Thymus (tissue), 11 donors: ENCODE data around the gene IFNGR2. TPM values are rescaled to one million over a fixed set of nuclear protein-coding genes. Genes with fewer than 3 reads are reported as not detected.
"Not testable (repeated sequence)": the region's sequence is repeated elsewhere in the genome, so short reads cannot be mapped to it uniquely, and the experiment has no call there.

ENCODE experiments used
- DNase-seq, 9 donors: peaks; one replicate each; pipeline ENCODE4 v3.0.0-alpha.2; 2013; ENCODE audit warnings: low spot score in 9 of 9, low read depth in 6 of 9, missing footprints in 1 of 9
- H3K27ac ChIP-seq, 2 donors: one replicate each; pipeline ENCODE4 v1.5.1; 2013; ENCODE audit warnings: control low read depth in 1 of 2, low read depth in 1 of 2, low read length in 1 of 2, mild to moderate bottlenecking in 1 of 2, moderate library complexity in 1 of 2
- H3K27me3 ChIP-seq, 2 donors: one replicate each; pipeline ENCODE4 v1.5.1; 2013; ENCODE audit warnings: low read length in 1 of 2; ENCODE audit not compliant: control insufficient read depth in 2 of 2, insufficient read depth in 1 of 2
- H3K36me3 ChIP-seq, 2 donors: one replicate each; pipeline ENCODE4 v1.5.1; 2013; ENCODE audit warnings: low read length in 1 of 2, mild to moderate bottlenecking in 1 of 2, moderate library complexity in 1 of 2; ENCODE audit not compliant: control insufficient read depth in 2 of 2, insufficient read depth in 2 of 2
- H3K4me1 ChIP-seq, 2 donors: one replicate each; pipeline ENCODE4 v1.5.1; 2013; ENCODE audit warnings: low read length in 2 of 2; ENCODE audit not compliant: control insufficient read depth in 2 of 2, insufficient read depth in 2 of 2
- H3K4me3 ChIP-seq, 2 donors: one replicate each; pipeline ENCODE4 v1.5.1; 2013; ENCODE audit warnings: low read length in 2 of 2, control low read depth in 1 of 2, mild to moderate bottlenecking in 1 of 2
- H3K9me3 ChIP-seq, 2 donors: one replicate each; pipeline ENCODE4 v1.5.1; 2013; ENCODE audit warnings: low read length in 1 of 2, mild to moderate bottlenecking in 1 of 2; ENCODE audit not compliant: control insufficient read depth in 2 of 2, insufficient read depth in 1 of 2
- WGBS: extraction: QIAGEN DNeasy Blood & Tissue Kit; methylation state at CpG from one replicate; pipeline ENCODE4 v1.1.7; 2013; 5-methylcytosine and 5-hydroxymethylcytosine counted together
- polyA plus RNA-seq: library from polyadenylated mRNA; stranded (reverse); fragments of 200-250 nt; gene quantifications from one replicate; pipeline ENCODE4 v1.2.3, GENCODE V29; 2013
- total RNA-seq: library from RNA; stranded (reverse); fragments of 120-200 nt; gene quantifications from one replicate; pipeline ENCODE4 v1.2.4, GENCODE V29; 2013
- donor health status: healthy.

The IFNGR2 gene
- total and polyA plus RNA-seq, 2 donors: 50.7 to 111 TPM

DNA sequence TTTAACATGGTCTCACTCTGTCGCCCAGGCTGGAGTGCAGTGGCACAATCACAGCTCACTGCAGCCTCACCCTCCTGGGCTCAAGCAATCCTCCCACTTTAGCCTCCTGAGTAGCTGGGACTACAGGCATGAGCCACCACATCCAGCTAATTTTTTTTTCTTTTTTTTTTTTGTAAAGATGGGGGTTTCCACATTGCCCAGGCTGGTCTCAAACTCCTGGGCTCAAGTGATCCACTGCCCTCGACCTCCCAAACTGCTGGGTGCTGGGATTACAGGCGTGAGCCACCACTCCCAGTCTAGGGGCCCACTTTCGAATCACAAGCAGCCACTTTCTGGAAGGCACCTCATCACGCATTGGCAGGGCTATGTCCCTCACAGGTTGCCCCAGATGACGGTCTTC lies 21.8 kb upstream of the IFNGR2 start:
- DNase-seq, H3K27me3 ChIP-seq, H3K27ac ChIP-seq, H3K4me3 ChIP-seq, H3K36me3 ChIP-seq, H3K9me3 ChIP-seq: not testable (repeated sequence)
- WGBS: 96% methylated on average over 6 of the region's 6 CpGs
- peaks cover 15 to 46% of the 10 kb centered on the region in 2 donors for H3K4me1 ChIP-seq

DNA sequence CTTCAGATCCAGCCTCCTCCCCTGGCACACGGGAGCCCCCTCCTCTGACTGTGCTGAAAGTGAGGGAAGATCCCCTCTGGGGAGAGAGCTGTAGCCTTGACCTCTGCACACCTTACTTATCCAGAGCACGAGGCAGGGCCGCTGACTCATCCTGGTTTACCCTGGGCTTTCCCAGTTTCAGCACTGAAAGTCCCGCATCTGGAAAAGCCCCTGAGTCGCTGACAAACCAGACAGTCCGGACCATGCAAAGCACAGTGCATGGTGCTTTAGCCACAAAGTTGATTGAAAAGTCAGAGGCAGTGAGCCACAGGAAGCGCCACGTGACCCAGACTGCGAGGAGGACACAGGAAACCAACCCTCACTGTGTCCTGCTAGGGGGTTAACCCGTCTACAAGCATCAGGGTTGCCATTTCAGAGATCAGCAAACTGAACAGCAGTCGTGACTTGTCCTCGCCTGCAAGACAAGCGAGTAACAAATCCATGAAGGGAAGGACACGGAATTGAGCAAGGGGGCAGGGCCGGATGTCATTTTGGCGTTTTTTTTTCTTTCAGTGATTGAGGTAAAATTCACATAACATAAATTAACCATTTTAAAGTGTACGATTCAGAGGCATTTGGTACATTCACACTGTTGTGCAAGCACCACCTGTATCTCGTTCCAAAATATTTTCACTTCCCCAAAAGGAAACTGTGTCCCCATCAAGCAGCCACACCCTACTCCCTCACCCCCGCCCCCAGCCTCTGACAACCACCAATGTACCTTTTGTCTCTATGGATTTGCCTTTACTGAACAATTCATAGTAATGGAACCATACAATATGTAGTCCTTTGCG lies 19.9 kb upstream of the IFNGR2 start:
- Histone ChIP-seq H3K9me3 (no peaks in the 10 kb centered on the region), H3K36me3 (no peaks in the 10 kb centered on the region), H3K27me3 (no peaks in the 10 kb centered on the region), H3K4me1 (peaks cover 15 to 46% of the 10 kb centered on the region in 2 donors), H3K27ac (peak overlapping the region; percentile 80 to 91), H3K4me3 (peak overlapping the region; percentile 23 to 27)
- WGBS: 6% methylated on average over 20 of the region's 20 CpGs
- peak in 4 of 9 donors; percentile 41 to 78 (median 53) for DNase-seq

DNA sequence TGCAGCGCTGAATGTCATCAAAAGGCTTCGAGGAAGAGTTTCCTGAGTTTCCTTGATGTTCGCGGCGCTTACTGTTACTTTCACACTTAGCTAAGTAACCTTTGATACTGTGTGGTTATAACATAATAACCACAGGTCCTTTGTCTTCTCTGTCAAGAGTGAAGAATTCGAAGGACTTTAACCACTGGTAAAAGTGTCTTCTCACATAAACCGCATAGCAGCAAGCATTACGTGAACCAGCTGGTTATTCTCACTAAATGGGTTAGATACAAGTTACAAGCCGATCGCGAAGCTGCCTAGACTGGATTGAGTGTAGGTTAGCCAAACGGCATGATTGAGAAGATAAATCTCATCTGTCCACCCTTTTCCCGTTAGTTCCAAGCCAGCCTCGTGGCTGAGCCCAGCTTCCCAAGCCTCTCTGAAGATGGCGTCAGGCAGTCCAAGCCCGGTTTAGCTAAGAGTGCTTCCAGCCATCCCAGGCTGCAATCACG lies 18.3 kb upstream of the IFNGR2 start:
- peak in 2 of 9 donors; percentile 26 to 64 for DNase-seq
- 74% methylated on average over 17 of the region's 17 CpGs for WGBS

GRCh38 chr21:33386222-33386784 lies 16.9 kb upstream of the IFNGR2 start:
- no peak overlapping the region for H3K27ac ChIP-seq
- H3K4me3 ChIP-seq: no peak overlapping the region
- H3K36me3 ChIP-seq: no peaks in the 10 kb centered on the region
- no peaks in the 10 kb centered on the region for H3K27me3 ChIP-seq
- H3K4me1 ChIP-seq: peaks cover 15 to 37% of the 10 kb centered on the region in 2 donors
- H3K9me3 ChIP-seq: no peaks in the 10 kb centered on the region
- no peak for DNase-seq
- 92% methylated on average over 6 of the region's 6 CpGs for WGBS

More for the DNA sequence above, 18.3 kb upstream of the IFNGR2 start:
- Histone ChIP-seq H3K36me3 (no peaks in the 10 kb centered on the region), H3K27ac (peak overlapping the region in 1 of 2 donors; percentile 53), H3K9me3 (no peaks in the 10 kb centered on the region), H3K4me1 (peaks cover 15 to 41% of the 10 kb centered on the region in 2 donors), H3K4me3 (no peak overlapping the region), H3K27me3 (no peaks in the 10 kb centered on the region)

DNA sequence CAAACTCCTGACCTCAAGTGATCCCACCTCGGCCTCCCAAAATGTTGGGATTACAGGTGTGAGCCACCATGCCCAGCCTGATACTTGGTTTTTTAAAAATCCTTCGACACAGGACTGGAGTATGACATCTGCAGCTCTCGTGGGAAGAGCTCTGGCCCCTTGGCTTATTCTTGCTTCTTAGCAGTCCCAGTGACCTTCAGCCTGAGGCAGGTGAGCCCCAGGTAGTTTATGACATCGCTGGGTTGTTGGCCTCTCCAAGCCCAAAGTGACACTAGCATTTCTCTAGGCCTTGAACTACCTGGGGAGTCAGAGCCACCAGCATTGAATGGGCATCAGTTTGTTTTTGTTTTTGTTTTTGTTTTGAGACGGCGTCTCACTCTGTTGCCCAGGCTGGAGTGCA lies 15.9 kb upstream of the IFNGR2 start:
- H3K4me1 ChIP-seq: peaks cover 13 to 33% of the 10 kb centered on the region in 2 donors
- H3K36me3 ChIP-seq: no peaks in the 10 kb centered on the region
- no peak overlapping the region for H3K4me3 ChIP-seq
- H3K9me3 ChIP-seq: no peaks in the 10 kb centered on the region
- H3K27ac ChIP-seq: no peak overlapping the region
- 98% methylated on average over 6 of the region's 6 CpGs for WGBS
- H3K27me3 ChIP-seq: no peaks in the 10 kb centered on the region
- no peak for DNase-seq

DNA sequence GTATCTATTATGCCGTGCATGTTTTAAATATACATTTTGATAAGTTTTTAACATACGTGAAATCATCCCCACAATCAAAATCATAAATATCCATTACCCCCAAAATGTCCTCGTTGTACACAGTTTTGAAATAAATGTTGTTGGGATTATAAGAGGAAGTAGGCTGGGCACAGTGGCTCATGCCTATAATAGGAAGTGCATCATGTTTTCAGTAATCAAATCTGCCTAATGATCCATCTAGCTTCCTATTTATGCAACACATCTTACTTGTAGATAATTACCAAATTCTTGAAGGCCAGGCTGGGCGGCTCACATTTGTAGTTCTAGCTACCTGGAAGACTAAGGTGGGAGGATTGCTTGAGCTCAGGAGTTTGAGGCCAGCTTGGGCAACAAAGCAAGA lies 15.0 kb upstream of the IFNGR2 start:
- no peak overlapping the region for H3K27ac ChIP-seq
- no peak overlapping the region for H3K4me3 ChIP-seq
- H3K36me3 ChIP-seq: no peaks in the 10 kb centered on the region
- no peaks in the 10 kb centered on the region for H3K9me3 ChIP-seq
- peaks cover 5 to 24% of the 10 kb centered on the region in 2 donors for H3K4me1 ChIP-seq
- no peak for DNase-seq
- 80% methylated on average over 4 of the region's 4 CpGs for WGBS
- no peaks in the 10 kb centered on the region for H3K27me3 ChIP-seq

DNA sequence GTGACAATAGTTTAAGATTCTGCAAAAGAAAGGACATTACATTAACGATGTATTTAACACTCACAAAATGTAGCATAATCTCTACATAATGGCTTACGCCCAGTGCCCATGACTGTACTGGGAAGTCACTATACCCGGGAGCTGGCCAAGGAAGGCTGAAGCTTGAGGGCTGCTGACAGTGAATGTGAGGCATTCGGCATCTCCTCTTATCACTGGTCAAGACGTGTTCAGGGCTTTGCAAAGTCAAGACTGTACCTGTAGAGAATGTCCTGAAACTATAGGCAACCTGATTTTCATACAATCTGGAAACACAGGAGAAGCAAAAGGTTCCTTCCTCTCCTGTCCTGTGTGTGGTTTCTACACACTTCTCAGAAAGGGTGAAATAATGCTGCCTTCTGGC lies 12.7 kb upstream of the IFNGR2 start:
- Histone ChIP-seq H3K9me3 (no peaks in the 10 kb centered on the region), H3K4me1 (peaks cover 0 to 3% of the 10 kb centered on the region in 2 donors), H3K27me3 (no peaks in the 10 kb centered on the region), H3K36me3 (no peaks in the 10 kb centered on the region), H3K27ac (no peak overlapping the region), H3K4me3 (no peak overlapping the region)
- DNase-seq: no peak
- 95% methylated on average over 5 of the region's 5 CpGs for WGBS

DNA sequence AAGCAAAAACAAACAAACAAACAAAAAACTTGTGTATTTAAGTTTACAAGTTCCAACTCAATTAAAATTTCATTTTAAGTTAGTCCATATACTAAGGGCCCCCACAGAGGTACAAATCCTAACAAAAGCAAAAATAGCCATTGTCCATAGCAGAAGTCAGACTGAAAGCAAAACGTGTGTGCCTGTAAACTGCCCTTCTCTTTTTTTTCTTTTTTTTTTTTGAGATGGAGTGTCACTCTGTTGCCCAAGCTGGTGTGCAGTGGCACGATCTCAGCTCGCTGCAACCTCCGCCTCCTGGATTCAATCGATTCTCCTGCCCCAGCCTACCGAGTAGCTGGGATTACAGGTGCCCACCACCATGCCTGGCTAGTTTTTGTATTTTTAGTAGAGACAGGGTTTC lies 11.6 kb upstream of the IFNGR2 start:
- no peaks in the 10 kb centered on the region for H3K9me3 ChIP-seq
- DNase-seq: no peak
- H3K4me3 ChIP-seq: no peak overlapping the region
- WGBS: 93% methylated on average over 6 of the region's 6 CpGs
- H3K4me1 ChIP-seq: peaks cover 0 to 3% of the 10 kb centered on the region in 2 donors
- no peaks in the 10 kb centered on the region for H3K27me3 ChIP-seq
- no peaks in the 10 kb centered on the region for H3K36me3 ChIP-seq
- H3K27ac ChIP-seq: no peak overlapping the region

DNA sequence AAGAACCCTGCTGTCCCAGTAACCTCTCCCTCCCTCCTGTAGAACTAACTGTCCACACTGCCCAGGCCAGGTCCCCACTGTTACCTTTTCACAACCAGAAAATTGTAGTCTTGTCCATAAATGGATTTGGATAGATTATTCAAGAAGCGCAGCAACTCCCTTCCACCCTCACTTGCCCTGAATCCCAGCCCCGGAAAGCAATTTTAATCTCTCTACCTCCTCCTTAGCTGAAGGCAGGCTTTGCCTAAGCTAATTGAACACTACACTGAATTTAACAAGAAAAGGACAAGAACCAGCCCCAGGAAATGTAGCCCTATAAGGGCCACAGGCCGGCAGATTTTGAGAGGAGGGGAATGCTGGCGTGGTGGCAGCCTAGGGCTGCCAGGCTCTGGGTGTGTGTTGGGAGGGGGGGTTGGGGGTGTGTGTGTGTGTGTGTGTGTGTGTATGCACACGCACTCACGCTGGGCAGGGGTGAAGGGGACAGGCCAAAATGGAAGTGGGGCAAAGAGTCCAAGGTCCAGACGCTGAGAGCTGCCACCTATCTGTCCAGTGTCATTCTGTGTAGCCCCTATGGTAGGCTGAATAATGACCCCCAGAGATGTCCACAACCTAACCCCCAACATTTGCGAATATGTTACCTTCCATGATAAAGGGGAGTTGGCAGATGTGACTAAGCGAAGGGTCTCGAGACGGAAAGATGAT lies 10.8 kb upstream of the IFNGR2 start:
- Histone ChIP-seq H3K36me3 (no peaks in the 10 kb centered on the region), H3K9me3 (no peaks in the 10 kb centered on the region), H3K27me3 (no peaks in the 10 kb centered on the region), H3K4me1 (peaks cover 0 to 3% of the 10 kb centered on the region in 2 donors), H3K4me3 (no peak overlapping the region), H3K27ac (no peak overlapping the region)
- WGBS: 89% methylated on average over 11 of the region's 11 CpGs
- no peak for DNase-seq
